IMR-90 (cell line): Measurements from ENCODE around the gene PYROXD2. TPM values are rescaled to one million over a fixed set of nuclear protein-coding genes. Genes with fewer than 3 reads are reported as not detected.
A peak's percentile ranks its signal among the peaks of the same experiment; 100 is the strongest.

Source experiments
- ATAC-seq: fragments of 200-7000 bp; cut with Tn5 transposase; 2 replicates; pipeline ENCODE4 v1.9.1; 2020; ENCODE audit warnings: low read depth, mild to moderate bottlenecking, moderate library complexity
- BruUV-seq: library from RNA; stranded (reverse); fragments of 400-500 nt; replicated peaks from 2 replicates; lab custom pipeline; 2021; lab: Mats Ljungman, UMichigan
- CTCF ChIA-PET: fragments of 300-600 bp; formaldehyde crosslinking; extraction: SDS; loops from one replicate; lab custom pipeline; 2021; ENCODE audit warnings: antibody characterized with exemption; lab: Yijun Ruan, JAX
- POLR2A ChIA-PET: fragments of 300-600 bp; sonication (Branson Sonifier 250); formaldehyde crosslinking; loops from one replicate; lab custom pipeline; 2022; ENCODE audit warnings: antibody characterized with exemption; ENCODE audit not compliant: unreplicated experiment; lab: Charles Lee
- DNase-seq: peaks from one replicate; pipeline ENCODE4 v3.0.0; 2013
- H2AFZ ChIP-seq: replicated peaks from 2 replicates; pipeline ENCODE3; 2013; ENCODE audit warnings: low read length, mild to moderate bottlenecking; ENCODE audit not compliant: poor library complexity
- H2AK5ac ChIP-seq: 2 replicates; pipeline ENCODE4 v1.6.1; 2013; ENCODE audit warnings: low read depth, low read length, inconsistent platforms
- H2AK9ac ChIP-seq: replicated peaks from 2 replicates; pipeline ENCODE3; 2013; ENCODE audit warnings: mild to moderate bottlenecking, low read depth, low read length, moderate library complexity; ENCODE audit not compliant: poor library complexity
- H2BK120ac ChIP-seq: 2 replicates; pipeline ENCODE4 v1.6.1; 2013; ENCODE audit warnings: low read depth, low read length, inconsistent platforms
- H2BK15ac ChIP-seq: 3 replicates; pipeline ENCODE4 v1.6.1; 2013; ENCODE audit warnings: low read depth, low read length, inconsistent platforms
- H2BK20ac ChIP-seq: 2 replicates; pipeline ENCODE4 v1.6.1; 2013; ENCODE audit warnings: low read depth, mild to moderate bottlenecking, inconsistent platforms, low read length, moderate library complexity
- H2BK5ac ChIP-seq: 2 replicates; pipeline ENCODE4 v1.6.1; 2013; ENCODE audit warnings: mild to moderate bottlenecking, low read depth, low read length, inconsistent platforms; ENCODE audit not compliant: poor library complexity, severe bottlenecking
- H3K14ac ChIP-seq: replicated peaks from 2 replicates; pipeline ENCODE4 v1.6.1; 2013; ENCODE audit warnings: low read depth, low read length, inconsistent platforms
- H3K18ac ChIP-seq: 2 replicates; pipeline ENCODE4 v1.6.1; 2013; ENCODE audit warnings: low read depth, low read length, control low read depth
- H3K23ac ChIP-seq: 2 replicates; pipeline ENCODE4 v1.6.1; 2013; ENCODE audit warnings: low read depth, low read length, inconsistent platforms
- H3K27ac ChIP-seq: 2 replicates; pipeline ENCODE4 v1.5.1; 2013; ENCODE audit warnings: mild to moderate bottlenecking, control low read depth, low read length; ENCODE audit not compliant: insufficient read depth
- H3K27me3 ChIP-seq: 2 replicates; pipeline ENCODE4 v1.6.1; 2013; ENCODE audit warnings: low read length; ENCODE audit not compliant: control insufficient read depth, insufficient read depth
- H3K36me3 ChIP-seq: 2 replicates; pipeline ENCODE4 v1.6.1; 2013; ENCODE audit warnings: low read length, mixed read lengths; ENCODE audit not compliant: control insufficient read depth, insufficient read depth
- H3K4ac ChIP-seq: 2 replicates; pipeline ENCODE4 v1.6.1; 2013; ENCODE audit warnings: low read depth, low read length, inconsistent platforms
- H3K4me1 ChIP-seq: 2 replicates; pipeline ENCODE4 v1.6.1; 2013; ENCODE audit warnings: low read length, mixed read lengths; ENCODE audit not compliant: control insufficient read depth, insufficient read depth
- H3K4me2 ChIP-seq: 2 replicates; pipeline ENCODE4 v1.6.1; 2013; ENCODE audit warnings: low read depth, mild to moderate bottlenecking, control low read depth, low read length, moderate library complexity
- H3K4me3 ChIP-seq: 2 replicates; pipeline ENCODE4 v1.5.1; 2013; ENCODE audit warnings: low read depth, mild to moderate bottlenecking, control low read depth, low read length, moderate library complexity; ENCODE audit not compliant: insufficient read depth
- H3K56ac ChIP-seq: 2 replicates; pipeline ENCODE4 v1.6.1; 2013; ENCODE audit warnings: low read length, inconsistent platforms; ENCODE audit not compliant: insufficient read depth; ENCODE audit errors: extremely low read depth
- H3K79me1 ChIP-seq, 2 experiments: 2 replicates each; pipeline ENCODE4 v1.6.1; 2013; ENCODE audit warnings: low read length in 2 of 2, inconsistent platforms in 1 of 2, low read depth in 1 of 2
- H3K9ac ChIP-seq: 2 replicates; pipeline ENCODE4 v1.6.1; 2013; ENCODE audit warnings: low read depth, low read length, control low read depth
- H3K9me1 ChIP-seq: 2 replicates; pipeline ENCODE4 v1.6.1; 2013; ENCODE audit warnings: low read length, inconsistent platforms; ENCODE audit not compliant: insufficient read depth
- H3K9me3 ChIP-seq: 2 replicates; pipeline ENCODE4 v1.6.1; 2013; ENCODE audit warnings: low read length; ENCODE audit not compliant: control insufficient read depth, insufficient read depth
- H4K20me1 ChIP-seq: 2 replicates; pipeline ENCODE4 v1.6.1; 2013; ENCODE audit warnings: low read length, inconsistent platforms; ENCODE audit not compliant: insufficient read depth
- H4K5ac ChIP-seq: 2 replicates; pipeline ENCODE4 v1.6.1; 2013; ENCODE audit warnings: mild to moderate bottlenecking, low read depth, low read length, control low read depth
- H4K8ac ChIP-seq, 2 experiments: 2 replicates each; pipeline ENCODE4 v1.6.1; 2013; ENCODE audit warnings: low read depth in 2 of 2, low read length in 2 of 2, control low read depth in 1 of 2, inconsistent platforms in 1 of 2
- H4K91ac ChIP-seq: 2 replicates; pipeline ENCODE4 v1.6.1; 2013; ENCODE audit warnings: low read depth, low read length, inconsistent platforms; ENCODE audit not compliant: insufficient read depth
- NFE2L2 ChIP-seq: fragments of 150-350 bp; IDR thresholded peaks from 2 replicates; pipeline ENCODE4 v1.6.1; 2016; ENCODE audit warnings: low read depth, mild to moderate bottlenecking, low read length
- WGBS, 2 experiments: methylation state at CpG; one replicate each; pipeline versions ENCODE4 v1.1.5 to v1.1.7; 2013; ENCODE audit warnings: missing lambda C conversion rate in 2 of 2; ENCODE audit not compliant: insufficient read length in 1 of 2; ENCODE audit errors: extremely low coverage in 2 of 2; 5-methylcytosine and 5-hydroxymethylcytosine counted together
- dilution Hi-C: fragments of 300-500 bp; cut with HindIII; formaldehyde crosslinking; loops from one replicate; pipeline ENCODE4 v1.14.3; 2018; ENCODE audit warnings: low sequenced_read_pairs; ENCODE audit not compliant: unreplicated experiment
- in situ Hi-C: fragments of 300-500 bp; cut with MboI; formaldehyde crosslinking; loops from 3 replicates; pipeline ENCODE4 v1.14.3; 2019; ENCODE audit warnings: low sequenced_read_pairs, inconsistent platforms, mixed read lengths
- intact Hi-C: fragments of 100-400 bp; cut with micrococcal nuclease; formaldehyde crosslinking; loops from 2 replicates; pipeline ENCODE4 v1.10.0; 2022
- polyA plus RNA-seq, 3 experiments: library from polyadenylated mRNA; depleted of rRNA; stranded (reverse); fragments of >200 nt; gene quantifications; 2 replicates each; pipeline ENCODE4 v1.2.3, GENCODE V29; 2012; ENCODE audit warnings: low replicate concordance in 1 of 3
- total RNA-seq: library from RNA; depleted of rRNA; stranded (reverse); fragments of >200 nt; gene quantifications from 2 replicates; pipeline ENCODE4 v1.2.3, GENCODE V29; 2012

PYROXD2 gene
- total and polyA plus RNA-seq, 2 of the 4 experiments (the other 2 are of a cell fraction): 6.5 to 16.3 TPM

DNA sequence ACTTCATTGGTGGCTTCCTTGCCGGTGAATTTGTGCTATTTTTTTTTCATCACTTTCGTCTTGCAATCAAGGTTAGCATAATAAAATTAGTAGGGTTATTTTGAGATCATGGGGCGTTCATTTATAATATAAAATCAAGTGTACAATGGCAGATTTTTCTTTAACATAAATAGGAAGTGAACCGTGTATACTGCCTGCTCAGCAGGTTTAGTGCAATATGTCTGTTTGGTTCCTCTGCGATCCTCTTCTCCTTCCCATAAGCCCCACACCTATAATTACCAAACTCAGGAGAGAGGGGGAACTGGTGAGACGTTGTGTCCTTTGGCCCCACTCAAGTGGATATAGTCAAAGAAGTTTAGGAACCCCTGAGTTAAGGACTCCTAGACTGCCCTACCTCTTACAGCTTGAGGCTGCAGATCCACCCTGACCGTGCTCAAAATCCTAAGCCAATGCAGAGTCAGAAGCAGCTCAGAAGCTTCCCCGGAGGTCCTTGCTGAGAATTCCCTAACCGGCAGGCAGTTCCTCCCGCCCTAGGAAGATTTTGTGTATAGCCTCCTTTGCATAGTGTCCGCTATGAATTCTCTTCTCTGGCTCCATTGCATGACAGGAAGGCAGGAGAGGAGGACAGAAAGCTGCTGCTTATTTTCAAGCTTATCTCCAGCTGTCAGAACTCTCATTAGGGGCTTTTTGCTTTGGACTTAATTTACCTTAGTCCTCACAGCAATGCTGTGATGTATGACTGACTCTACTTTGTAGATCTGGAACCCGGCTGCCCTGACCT lies 41.5 kb downstream of the PYROXD2 start:
- peak overlapping the region; percentile 66 for H2AFZ ChIP-seq
- H3K27me3 ChIP-seq: no peaks in the 10 kb centered on the region
- H2AK9ac ChIP-seq: peak overlapping the region; percentile 65
- H2BK20ac ChIP-seq: peak overlapping the region; percentile 72; the same call in 1 of the 2 replicates
- peak overlapping the region in 1 of 2 experiments; percentile 69; a peak in 1 of 4 replicates for H4K8ac ChIP-seq
- 70% methylated on average over 2 of the region's 12 CpGs; no CpG with 5 or more reads in 1 of the 2 experiments for WGBS, 2 experiments
- POLR2A ChIA-PET: no interaction called here
- BruUV-seq: no TSS peak
- peaks cover 31% of the 10 kb centered on the region for H3K4me1 ChIP-seq
- no peak overlapping the region for H3K27ac ChIP-seq
- dilution Hi-C loops: no loop called here
- H4K20me1 ChIP-seq: no peaks in the 10 kb centered on the region
- H4K91ac ChIP-seq: peak overlapping the region; percentile 76
- H3K56ac ChIP-seq: no peak overlapping the region
- peak overlapping the region; percentile 52 for H2BK5ac ChIP-seq
- H3K79me1 ChIP-seq: no peaks in the 10 kb centered on the region; a peak in 1 of 4 replicates
- no peak for TF ChIP-seq NFE2L2
- H3K4me2 ChIP-seq: no peak overlapping the region
- no peak overlapping the region; the same call in none of the 2 replicates for H3K23ac ChIP-seq
- peak overlapping the region; percentile 76 for H2AK5ac ChIP-seq
- in situ Hi-C loops: no loop called here
- peak overlapping the region; percentile 18; the same call in 1 of the 2 replicates for H4K5ac ChIP-seq
- no peak overlapping the region for H3K4me3 ChIP-seq
- peaks cover 2% of the 10 kb centered on the region; the same call in 1 of the 2 replicates for H3K9me3 ChIP-seq
- intact Hi-C loops: no loop called here
- H2BK15ac ChIP-seq: peak overlapping the region; percentile 81; the same call in 2 of the 3 replicates
- peak overlapping the region; percentile 48; the same call in 1 of the 2 replicates for H3K18ac ChIP-seq
- no peak for ATAC-seq
- peak overlapping the region; percentile 85 for H3K4ac ChIP-seq
- CTCF ChIA-PET: no interaction called here
- no peaks in the 10 kb centered on the region for H3K36me3 ChIP-seq
- no peak overlapping the region for H3K9ac ChIP-seq
- peak overlapping the region; percentile 86 for H2BK120ac ChIP-seq
- peaks cover 24% of the 10 kb centered on the region for H3K9me1 ChIP-seq
- H3K14ac ChIP-seq: peak overlapping the region; percentile 83
- DNase-seq: no peak
